HepG2 (cell line): ENCODE measurements around the gene TXNDC16. TPM values are rescaled to one million over a fixed set of nuclear protein-coding genes. Genes with fewer than 3 reads are reported as not detected.

Experiments
- CTCF ChIP-seq: sonication (generic); formaldehyde crosslinking; IDR thresholded peaks from 2 replicates; pipeline ENCODE4 v1.5.0; 2020; ENCODE audit warnings: mild to moderate bottlenecking, missing genetic modification reagents, moderate library complexity
- DZIP1 ChIP-seq: sonication (generic); formaldehyde crosslinking; IDR thresholded peaks from 2 replicates; pipeline ENCODE4 v1.5.0; 2020; ENCODE audit warnings: mild to moderate bottlenecking, missing genetic modification reagents
- ELF4 ChIP-seq: sonication (generic); formaldehyde crosslinking; IDR thresholded peaks from 2 replicates; pipeline ENCODE4 v1.5.0; 2020; ENCODE audit warnings: missing genetic modification reagents, mild to moderate bottlenecking, moderate library complexity, borderline replicate concordance
- JUND ChIP-seq: sonication (generic); formaldehyde crosslinking; IDR thresholded peaks from 2 replicates; pipeline ENCODE4 v1.8.0; 2022; ENCODE audit warnings: mild to moderate bottlenecking, missing genetic modification reagents
- KAT2B ChIP-seq: fragments of 150-350 bp; IDR thresholded peaks from 2 replicates; pipeline ENCODE4 v1.6.1; 2014; ENCODE audit warnings: low read depth, low read length, borderline replicate concordance
- NCOA2 ChIP-seq: sonication (generic); formaldehyde crosslinking; IDR thresholded peaks from 2 replicates; pipeline ENCODE4 v1.8.0; 2022; ENCODE audit warnings: inconsistent platforms
- ZNF883 ChIP-seq: sonication (generic); formaldehyde crosslinking; IDR thresholded peaks from 2 replicates; pipeline ENCODE4 v1.5.1; 2020; ENCODE audit warnings: mild to moderate bottlenecking, missing genetic modification reagents; ENCODE audit errors: not compliant biosample characterization
- polyA plus RNA-seq, 8 experiments: library from polyadenylated mRNA; depleted of rRNA in 3 of 8; stranded (reverse) in 7 of 8; unstranded in 1 of 8; fragments of >200 nt; fragmentation: Illumina TruSeq in 4 of 8; extraction: Trizol in 4 of 8; gene quantifications; 2 replicates each; pipeline versions ENCODE4 v1.2.1 to v1.2.3, GENCODE V29; 2011 to 2016; ENCODE audit warnings: low read depth in 4 of 8, missing spikeins in 1 of 8, mixed read lengths in 1 of 8; ENCODE audit not compliant: insufficient read depth in 1 of 8
- total RNA-seq, 5 experiments: library from RNA; depleted of rRNA; stranded (reverse); fragments of >200 nt; fragmentation: Illumina TruSeq; extraction: Trizol; gene quantifications; 2 replicates each; pipeline ENCODE4 v1.2.3, GENCODE V29; 2016; ENCODE audit warnings: low read depth in 1 of 5
- TF ChIP-seq, protein P1 (sequence below): sonication (generic); formaldehyde crosslinking; IDR thresholded peaks from 2 replicates; pipeline ENCODE4 v1.5.0; 2020; ENCODE audit warnings: mild to moderate bottlenecking, missing genetic modification reagents, borderline replicate concordance

TXNDC16 gene
- total and polyA plus RNA-seq, 2 of the 13 experiments (the other 11 are each of a cell fraction or from before 2014, with no cell fraction given): 4.6 to 6.2 TPM

DNA sequence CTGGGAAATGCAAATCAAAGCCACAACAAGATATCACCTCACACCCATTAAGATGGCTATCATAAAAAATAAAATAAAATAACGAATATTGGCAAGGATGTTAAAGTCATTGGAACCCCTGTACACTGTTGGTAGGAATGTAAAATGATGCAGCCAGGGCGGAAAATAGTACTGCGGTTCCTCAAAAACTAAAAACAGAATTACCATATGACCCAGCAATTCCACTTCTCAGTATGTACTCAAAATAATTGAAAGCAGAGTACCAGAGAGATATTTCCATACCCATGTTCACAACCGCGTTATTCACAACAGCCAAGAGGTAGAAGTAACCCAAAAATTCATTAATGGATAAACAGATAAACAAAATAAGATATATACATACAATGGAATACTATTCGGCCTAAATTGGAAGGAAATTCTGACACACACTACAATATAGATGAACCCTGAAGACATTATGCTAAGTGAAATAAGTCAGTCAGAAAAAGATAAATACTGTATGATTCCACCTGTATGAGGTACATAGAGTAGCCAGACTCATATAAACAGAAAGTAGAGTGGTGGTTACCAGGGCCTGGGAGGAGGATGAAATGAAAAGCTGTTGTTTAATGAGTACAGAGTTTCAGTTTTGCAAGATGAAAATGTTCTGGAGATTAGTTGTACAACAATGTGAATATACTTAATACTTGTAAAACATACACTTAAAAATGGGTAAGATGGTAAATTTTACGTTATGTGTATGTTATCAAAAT lies 84.6 kb downstream of the TXNDC16 start (continued):
- TF ChIP-seq ELF4 (CRISPR knock-in tag) (no peak), NCOA2 (CRISPR knock-in tag) (no peak), ZNF883 (CRISPR knock-in tag) (no peak), CTCF (no peak), DZIP1 (CRISPR knock-in tag) (no peak), KAT2B (no peak), JUND (no peak)
- TF ChIP-seq, protein P1, sequence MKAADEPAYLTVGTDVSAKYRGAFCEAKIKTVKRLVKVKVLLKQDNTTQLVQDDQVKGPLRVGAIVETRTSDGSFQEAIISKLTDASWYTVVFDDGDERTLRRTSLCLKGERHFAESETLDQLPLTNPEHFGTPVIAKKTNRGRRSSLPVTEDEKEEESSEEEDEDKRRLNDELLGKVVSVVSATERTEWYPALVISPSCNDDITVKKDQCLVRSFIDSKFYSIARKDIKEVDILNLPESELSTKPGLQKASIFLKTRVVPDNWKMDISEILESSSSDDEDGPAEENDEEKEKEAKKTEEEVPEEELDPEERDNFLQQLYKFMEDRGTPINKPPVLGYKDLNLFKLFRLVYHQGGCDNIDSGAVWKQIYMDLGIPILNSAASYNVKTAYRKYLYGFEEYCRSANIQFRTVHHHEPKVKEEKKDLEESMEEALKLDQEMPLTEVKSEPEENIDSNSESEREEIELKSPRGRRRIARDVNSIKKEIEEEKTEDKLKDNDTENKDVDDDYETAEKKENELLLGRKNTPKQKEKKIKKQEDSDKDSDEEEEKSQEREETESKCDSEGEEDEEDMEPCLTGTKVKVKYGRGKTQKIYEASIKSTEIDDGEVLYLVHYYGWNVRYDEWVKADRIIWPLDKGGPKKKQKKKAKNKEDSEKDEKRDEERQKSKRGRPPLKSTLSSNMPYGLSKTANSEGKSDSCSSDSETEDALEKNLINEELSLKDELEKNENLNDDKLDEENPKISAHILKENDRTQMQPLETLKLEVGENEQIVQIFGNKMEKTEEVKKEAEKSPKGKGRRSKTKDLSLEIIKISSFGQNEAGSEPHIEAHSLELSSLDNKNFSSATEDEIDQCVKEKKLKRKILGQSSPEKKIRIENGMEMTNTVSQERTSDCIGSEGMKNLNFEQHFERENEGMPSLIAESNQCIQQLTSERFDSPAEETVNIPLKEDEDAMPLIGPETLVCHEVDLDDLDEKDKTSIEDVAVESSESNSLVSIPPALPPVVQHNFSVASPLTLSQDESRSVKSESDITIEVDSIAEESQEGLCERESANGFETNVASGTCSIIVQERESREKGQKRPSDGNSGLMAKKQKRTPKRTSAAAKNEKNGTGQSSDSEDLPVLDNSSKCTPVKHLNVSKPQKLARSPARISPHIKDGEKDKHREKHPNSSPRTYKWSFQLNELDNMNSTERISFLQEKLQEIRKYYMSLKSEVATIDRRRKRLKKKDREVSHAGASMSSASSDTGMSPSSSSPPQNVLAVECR (CRISPR knock-in tag): no peak
